Nephron progenitor cell (in vitro differentiated cells): ENCODE measurements around the gene MYH6.

ENCODE experiments used
- DNase-seq: peaks from one replicate; pipeline ENCODE4 v3.0.0; 2021
- H3K27ac Mint-ChIP-seq: 2 replicates; pipeline ENCODE4 v1.8.0; 2021; ENCODE audit warnings: mild to moderate bottlenecking, moderate library complexity, mixed read lengths
- H3K27me3 Mint-ChIP-seq: 2 replicates; pipeline ENCODE4 v1.8.0; 2021; ENCODE audit warnings: mild to moderate bottlenecking, low read depth, mixed read lengths; ENCODE audit not compliant: poor library complexity
- H3K36me3 Mint-ChIP-seq: 2 replicates; pipeline ENCODE4 v1.8.0; 2021; ENCODE audit warnings: low read depth, mixed read lengths
- H3K4me1 Mint-ChIP-seq: 2 replicates; pipeline ENCODE4 v1.8.0; 2021; ENCODE audit warnings: mixed read lengths
- H3K4me3 Mint-ChIP-seq: 2 replicates; pipeline ENCODE4 v1.8.0; 2021; ENCODE audit warnings: mild to moderate bottlenecking, moderate library complexity, mixed read lengths
- H3K9me3 Mint-ChIP-seq: 2 replicates; pipeline ENCODE4 v1.8.0; 2021; ENCODE audit warnings: mild to moderate bottlenecking, moderate library complexity, mixed read lengths
- TF ChIP-seq, protein P1 (sequence below): fragments of 200-600 bp; sonication (generic); IDR thresholded peaks from 2 replicates; pipeline ENCODE4 v1.5.0; 2021; ENCODE audit warnings: antibody characterized with exemption

Gene MYH6

DNA sequence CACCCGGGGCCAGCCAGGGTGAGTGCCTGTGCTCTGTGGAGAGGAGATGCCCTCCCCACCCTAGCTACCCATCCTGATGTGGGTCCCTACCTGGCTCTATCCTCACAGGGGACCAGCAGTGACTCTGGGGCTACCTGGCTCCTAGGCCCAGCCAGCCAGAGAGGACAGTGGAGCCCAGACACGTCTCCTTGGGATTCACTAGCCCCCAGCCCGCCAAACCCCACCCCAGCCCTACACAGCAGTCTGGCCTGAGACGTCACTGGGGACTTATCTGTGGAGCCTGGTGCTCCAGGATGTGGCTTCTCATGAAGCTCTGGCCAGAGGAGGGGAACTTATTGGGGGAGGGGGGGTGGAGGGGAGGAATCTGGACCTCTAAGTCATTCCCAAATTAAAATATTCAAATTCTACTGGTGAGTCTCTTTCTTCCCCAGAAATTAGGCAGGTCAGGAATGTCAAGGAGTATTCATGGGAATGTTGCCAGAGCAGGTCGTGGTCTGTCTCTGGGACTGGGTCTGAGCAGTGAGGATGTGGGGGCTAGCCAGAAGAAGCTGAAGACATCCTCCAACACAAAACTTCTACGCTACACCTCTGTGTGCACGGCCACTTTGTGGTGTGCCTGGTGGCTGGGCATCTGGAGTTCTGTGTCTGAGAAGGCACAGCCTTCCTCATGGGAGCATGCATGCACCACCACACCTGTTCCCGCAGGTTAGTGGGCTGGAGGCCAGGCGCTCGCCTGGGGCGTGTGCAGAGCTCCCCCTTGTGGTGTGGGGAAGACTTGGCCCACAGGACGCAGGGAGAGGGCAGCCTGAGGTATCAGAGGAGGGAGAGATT, 28.5 kb downstream of the MYH6 start:
- Mint-ChIP-seq H3K36me3 (no peaks in the 10 kb centered on the region), H3K9me3 (no peaks in the 10 kb centered on the region), H3K4me3 (no peak overlapping the region), H3K27ac (no peak overlapping the region), H3K4me1 (peaks cover 55% of the 10 kb centered on the region), H3K27me3 (peaks cover 31% of the 10 kb centered on the region)
- TF ChIP-seq, protein P1, sequence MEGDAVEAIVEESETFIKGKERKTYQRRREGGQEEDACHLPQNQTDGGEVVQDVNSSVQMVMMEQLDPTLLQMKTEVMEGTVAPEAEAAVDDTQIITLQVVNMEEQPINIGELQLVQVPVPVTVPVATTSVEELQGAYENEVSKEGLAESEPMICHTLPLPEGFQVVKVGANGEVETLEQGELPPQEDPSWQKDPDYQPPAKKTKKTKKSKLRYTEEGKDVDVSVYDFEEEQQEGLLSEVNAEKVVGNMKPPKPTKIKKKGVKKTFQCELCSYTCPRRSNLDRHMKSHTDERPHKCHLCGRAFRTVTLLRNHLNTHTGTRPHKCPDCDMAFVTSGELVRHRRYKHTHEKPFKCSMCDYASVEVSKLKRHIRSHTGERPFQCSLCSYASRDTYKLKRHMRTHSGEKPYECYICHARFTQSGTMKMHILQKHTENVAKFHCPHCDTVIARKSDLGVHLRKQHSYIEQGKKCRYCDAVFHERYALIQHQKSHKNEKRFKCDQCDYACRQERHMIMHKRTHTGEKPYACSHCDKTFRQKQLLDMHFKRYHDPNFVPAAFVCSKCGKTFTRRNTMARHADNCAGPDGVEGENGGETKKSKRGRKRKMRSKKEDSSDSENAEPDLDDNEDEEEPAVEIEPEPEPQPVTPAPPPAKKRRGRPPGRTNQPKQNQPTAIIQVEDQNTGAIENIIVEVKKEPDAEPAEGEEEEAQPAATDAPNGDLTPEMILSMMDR: peak; percentile 88
- peak; percentile 58 for DNase-seq

DNA sequence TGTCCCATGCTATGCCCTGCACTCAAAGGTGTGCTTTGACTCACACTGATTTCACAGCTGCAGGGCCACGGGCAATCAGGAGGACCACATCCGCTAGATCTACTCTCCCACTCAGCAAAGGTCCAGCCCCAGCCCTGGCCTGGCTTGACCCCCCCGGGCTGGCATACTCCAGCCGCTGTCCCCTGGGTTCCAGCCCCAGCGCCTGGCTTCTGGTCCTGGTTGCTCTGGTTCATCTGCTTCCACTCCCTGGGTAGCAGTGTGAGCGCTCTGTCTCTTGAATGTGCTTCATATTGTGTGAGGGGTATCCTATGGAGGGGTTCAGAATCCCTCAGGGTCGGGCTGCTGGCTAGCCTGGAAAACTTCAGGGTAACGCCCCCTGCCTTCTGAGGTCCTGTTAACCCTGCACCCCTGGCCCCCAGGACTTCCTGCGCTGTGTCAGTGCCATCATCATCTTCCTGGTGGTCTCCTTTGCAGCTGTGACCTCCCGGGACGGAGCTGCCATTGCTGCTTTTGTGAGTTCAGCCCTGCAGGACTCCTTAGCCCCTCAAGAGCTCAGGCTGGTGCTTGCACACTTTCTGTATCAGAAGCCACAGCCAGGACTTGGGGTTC, 29.4 kb downstream of the MYH6 start:
- peaks cover 47% of the 10 kb centered on the region for H3K4me1 Mint-ChIP-seq
- H3K36me3 Mint-ChIP-seq: no peaks in the 10 kb centered on the region
- DNase-seq: no peak
- no peak overlapping the region for H3K27ac Mint-ChIP-seq
- no peaks in the 10 kb centered on the region for H3K9me3 Mint-ChIP-seq
- H3K27me3 Mint-ChIP-seq: peaks cover 34% of the 10 kb centered on the region
- TF ChIP-seq, protein P1: no peak
- no peak overlapping the region for H3K4me3 Mint-ChIP-seq

DNA sequence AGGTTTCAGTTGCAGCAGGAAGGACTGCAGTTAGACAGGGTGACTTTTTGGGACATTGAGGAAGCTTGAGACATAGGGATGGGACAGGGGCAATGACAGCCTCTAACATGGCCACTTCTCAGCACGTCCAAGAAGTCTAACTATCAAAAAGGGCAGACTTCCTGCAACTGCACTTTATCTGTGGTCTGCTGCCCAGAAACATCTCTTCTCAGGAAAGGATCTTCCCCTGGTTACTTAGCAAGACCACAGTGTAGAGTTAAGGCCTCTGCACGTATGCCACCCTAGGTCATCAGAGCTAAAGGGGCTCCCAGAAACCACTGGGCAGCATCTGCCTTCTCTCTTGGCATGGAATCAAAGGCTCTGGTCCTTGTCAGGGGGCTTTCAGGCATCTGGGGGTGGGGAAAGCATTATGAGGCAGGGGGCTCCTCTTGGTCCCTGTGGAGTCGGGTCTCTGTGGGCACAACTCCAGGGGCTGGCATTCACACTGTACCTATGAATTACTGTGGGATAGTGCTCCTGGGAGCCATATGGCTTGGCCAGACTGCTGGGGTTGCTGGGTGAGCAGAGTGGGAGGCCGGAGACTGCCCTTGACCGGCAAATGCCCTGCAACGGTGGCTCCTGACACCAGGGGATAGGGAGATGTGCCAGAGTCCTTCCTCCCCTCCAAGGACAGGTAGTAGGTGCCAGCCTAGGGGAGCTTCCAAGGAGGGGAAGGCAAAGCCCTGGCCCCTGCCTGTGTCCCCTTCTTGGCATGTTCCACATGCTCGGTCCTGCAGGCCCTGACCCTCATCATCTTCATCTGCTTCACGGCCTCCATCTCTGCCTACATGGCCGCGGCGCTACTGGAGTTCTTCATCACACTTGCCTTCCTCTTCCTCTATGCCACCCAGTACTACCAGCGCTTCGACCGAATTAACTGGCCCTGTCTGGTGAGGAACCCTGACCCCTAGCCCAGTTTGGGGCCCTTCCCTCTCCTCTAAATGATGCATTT, 30.2 kb downstream of the MYH6 start:
- Mint-ChIP-seq H3K4me1 (peaks cover 38% of the 10 kb centered on the region), H3K27me3 (peaks cover 30% of the 10 kb centered on the region), H3K4me3 (no peak overlapping the region), H3K27ac (no peak overlapping the region), H3K9me3 (no peaks in the 10 kb centered on the region), H3K36me3 (no peaks in the 10 kb centered on the region)
- TF ChIP-seq, protein P1: no peak
- DNase-seq: no peak

DNA sequence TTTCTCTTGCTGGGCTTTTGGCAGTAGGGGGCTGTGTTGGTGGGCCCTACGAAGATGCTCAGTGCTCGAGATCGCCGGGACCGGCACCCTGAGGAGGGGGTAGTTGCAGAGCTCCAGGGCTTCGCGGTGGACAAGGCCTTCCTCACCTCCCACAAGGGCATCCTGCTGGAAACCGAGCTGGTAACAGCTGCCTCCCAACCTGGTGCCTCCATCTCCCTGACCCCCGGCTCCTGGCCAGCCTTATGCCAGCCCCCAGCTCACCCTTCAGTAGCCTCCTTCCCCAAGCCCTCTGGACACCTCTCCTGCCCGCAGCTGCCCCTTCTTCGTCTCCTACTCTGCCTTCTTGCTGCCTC, 30.9 kb downstream of the MYH6 start:
- Mint-ChIP-seq H3K27me3 (peaks cover 27% of the 10 kb centered on the region), H3K36me3 (no peaks in the 10 kb centered on the region), H3K27ac (no peak overlapping the region), H3K9me3 (no peaks in the 10 kb centered on the region), H3K4me1 (peaks cover 34% of the 10 kb centered on the region), H3K4me3 (peak overlapping the region; percentile 42)
- TF ChIP-seq, protein P1: no peak
- no peak for DNase-seq

DNA sequence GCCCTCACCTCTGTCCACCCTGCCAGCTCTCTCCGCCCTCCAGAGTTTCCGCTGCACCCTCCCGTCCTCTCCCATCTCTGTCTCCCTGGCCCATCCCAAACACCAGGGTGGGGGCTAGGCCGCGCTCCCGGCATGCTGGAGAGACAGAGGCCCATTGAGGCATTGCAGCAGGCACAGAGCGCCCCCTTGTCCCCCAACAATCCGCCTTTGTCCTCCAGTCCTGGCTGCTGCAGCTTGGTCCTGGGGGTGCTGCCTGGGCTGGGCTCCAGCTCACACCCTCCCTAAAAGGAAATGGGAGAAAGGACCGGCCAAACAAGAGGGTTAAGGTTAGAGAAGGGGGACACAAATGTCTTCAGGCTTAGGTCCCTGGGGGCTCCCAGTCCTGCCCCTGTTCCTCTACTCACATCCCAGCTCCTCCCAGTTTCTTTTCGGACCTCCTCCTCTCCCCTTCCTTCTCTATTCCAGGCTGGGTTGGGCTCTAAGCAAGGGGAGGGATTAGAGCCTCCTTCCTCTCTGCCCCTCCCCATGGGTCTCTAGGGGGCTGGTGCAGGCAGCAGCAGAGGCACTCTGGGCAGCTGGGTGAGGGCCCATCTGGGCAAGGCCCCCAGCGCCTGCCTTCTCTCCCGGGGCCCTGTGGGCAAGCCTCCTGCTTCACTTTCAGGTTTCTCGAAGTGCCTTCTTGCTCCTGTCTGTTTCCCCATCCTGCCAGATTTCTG, 31.4 kb downstream of the MYH6 start, which contains the start of gene CMTM5:
Gene CMTM5, plus strand, starts transcription at position 565 of the 716 bp plus-strand sequence. CDS start 206 bp downstream, outside the sequence.
- peak within 1 kb of the TSS; percentile 42 for H3K4me3 Mint-ChIP-seq
- peaks cover 27% of the 10 kb centered on the region for H3K27me3 Mint-ChIP-seq
- peak; percentile 34 for DNase-seq
- no peaks in the 10 kb centered on the region for H3K9me3 Mint-ChIP-seq
- no peak within 1 kb of the TSS for H3K27ac Mint-ChIP-seq
- TF ChIP-seq, protein P1: no peak
- peaks cover 30% of the 10 kb centered on the region for H3K4me1 Mint-ChIP-seq
- H3K36me3 Mint-ChIP-seq: no peaks in the 10 kb centered on the region
